Measurements from ENCODE around the gene IP6K3.

- no peak for TF ChIP-seq CTCF (IDR thresholded peaks at IDR 0.05)
- peak in 1 of 2 donors; percentile 19 for TF ChIP-seq POLR2AphosphoS5 (IDR thresholded peaks at IDR 0.05; ENCODE audit: insufficient read depth in 1 of 2, low read depth in 1 of 2)
Observed at GRCh38 chr6:33772082-33772830, 25.6 kb upstream of the IP6K3 start.

Data from vagina (tissue), 2 donors.